Stimulated activated CD8-positive, alpha-beta memory T cell treated with anti-CD3 and anti-CD28 coated beads, Interleukin-12 subunit alpha, Interleukin-12 subunit beta, amount 100 ng/mL, for 24 hours (primary cell): Measurements from ENCODE around the gene MIOS.

ENCODE experiments used
- DNase-seq: peaks from one replicate; pipeline ENCODE4 v3.0.0-alpha.2; 2020; ENCODE audit errors: extremely low read depth

MIOS gene

DNA sequence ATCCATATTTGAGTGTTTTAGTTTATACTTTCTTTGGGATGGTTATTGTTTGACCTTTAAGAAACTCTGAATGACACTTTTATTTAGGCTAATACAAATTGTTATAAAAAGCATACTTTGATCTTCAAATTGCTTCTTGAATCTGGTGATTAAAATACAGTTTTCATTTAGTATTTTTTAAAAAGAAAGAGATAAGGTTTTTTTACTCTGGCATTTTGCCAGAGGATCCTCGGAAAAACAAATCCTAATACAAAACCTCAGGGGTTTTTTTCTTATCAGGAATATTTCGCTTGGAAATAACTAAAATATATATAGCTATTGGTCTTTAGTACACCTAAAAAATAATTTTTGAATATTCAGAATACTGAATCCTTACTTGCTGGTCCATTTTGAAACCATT is 17.0 kb downstream of the MIOS start:
- DNase-seq = no peak

DNA sequence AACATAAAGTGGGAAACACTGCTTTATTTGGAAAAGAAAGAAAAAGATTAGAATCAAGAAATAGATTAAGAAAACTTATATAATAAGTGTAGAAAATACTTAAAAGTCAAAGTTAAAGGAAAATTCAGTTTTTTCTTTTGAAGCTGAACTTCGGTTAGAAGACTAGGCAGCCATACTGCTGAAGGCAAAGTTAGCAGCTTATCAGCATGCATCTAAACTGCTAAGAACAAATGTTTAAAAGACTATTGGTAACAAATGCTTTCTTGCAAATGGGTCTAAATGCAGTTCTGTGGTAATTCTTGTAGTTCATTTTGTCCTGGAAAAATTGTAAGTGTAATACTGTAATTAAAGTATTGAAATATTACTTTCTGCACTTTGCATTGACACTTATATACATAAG is 18.0 kb downstream of the MIOS start:
- no peak for DNase-seq

DNA sequence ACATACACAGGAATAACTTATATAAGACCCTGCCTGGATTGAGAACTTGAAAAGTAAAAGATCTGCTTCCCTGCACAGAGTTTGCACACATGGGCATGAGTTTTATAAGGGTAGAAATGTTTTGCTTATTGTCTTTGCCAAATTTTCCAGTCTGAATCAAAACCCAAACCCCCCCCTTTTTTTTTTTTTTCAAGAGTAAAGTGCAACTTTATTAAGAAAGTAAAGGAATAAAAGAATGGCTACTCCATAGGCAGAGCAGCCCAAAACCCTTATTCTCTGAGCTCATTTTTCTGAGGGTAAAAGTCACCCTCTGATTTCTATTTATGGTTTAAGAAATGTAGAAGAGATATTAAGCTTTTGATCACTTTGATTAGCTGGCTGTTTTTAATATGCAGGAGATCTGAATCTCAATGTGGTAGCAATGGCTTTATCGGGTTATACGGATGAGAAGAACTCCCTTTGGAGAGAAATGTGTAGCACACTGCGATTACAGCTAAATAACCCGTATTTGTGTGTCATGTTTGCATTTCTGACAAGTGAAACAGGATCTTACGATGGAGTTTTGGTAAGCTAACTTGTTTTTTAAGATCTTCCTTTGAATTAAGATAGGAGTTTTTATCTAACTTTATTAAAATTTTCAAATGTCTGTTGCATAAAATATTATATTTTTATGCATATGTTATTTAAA is 18.7 kb downstream of the MIOS start:
- no peak for DNase-seq

DNA sequence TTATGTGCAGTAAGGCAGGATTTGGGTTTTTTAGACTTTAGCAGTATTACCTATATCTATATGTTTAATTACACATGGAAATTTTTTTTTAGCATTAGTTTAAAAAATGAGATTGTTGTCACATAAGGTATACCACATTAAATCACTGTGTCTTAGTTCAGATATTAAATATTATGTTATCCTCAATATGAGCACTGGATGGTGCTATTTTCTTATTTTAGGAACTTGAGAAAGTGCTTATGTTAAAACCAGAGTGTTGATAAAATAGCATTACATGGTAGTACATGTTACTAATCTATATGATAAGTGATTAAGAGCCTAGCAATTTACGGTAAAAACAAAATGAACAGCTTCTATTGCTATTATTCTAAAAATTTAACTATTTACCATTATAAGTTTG is 28.8 kb downstream of the MIOS start:
- DNase-seq = no peak

DNA sequence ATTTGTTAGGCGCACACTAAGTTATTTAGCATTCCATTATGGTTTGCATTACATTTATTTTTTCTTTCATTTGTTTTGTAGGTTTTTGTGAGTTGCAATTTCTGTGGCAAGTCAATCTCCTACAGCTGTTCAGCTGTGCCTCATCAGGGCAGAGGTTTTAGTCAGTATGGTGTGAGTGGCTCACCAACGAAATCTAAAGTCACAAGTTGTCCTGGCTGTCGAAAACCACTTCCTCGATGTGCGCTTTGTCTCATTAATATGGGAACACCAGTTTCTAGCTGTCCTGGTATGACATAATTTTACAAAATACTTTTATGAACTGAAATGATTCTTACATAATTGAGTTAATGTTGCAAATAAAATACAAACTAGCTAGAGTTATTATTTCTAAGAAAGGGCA is 29.5 kb downstream of the MIOS start:
- no peak for DNase-seq

DNA sequence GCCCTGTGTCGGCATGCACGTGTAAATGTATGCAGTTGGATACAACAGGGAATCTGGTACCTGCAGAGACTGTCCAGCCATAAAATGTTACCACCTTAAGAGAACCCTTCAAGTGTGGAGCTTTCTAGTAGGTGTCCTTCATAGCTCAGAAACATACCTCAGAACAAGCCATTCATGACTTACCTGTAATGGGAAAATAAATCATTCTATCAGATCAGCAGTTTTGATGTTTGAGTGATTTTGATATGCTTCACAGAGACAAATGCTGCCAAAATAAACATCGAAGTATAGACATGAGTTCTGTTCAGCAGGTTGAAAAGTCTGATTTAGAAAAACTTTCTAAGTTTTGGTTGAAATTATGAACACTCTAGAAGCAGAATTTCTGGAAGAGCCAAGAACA is 40.3 kb downstream of the MIOS start:
- DNase-seq = no peak

DNA sequence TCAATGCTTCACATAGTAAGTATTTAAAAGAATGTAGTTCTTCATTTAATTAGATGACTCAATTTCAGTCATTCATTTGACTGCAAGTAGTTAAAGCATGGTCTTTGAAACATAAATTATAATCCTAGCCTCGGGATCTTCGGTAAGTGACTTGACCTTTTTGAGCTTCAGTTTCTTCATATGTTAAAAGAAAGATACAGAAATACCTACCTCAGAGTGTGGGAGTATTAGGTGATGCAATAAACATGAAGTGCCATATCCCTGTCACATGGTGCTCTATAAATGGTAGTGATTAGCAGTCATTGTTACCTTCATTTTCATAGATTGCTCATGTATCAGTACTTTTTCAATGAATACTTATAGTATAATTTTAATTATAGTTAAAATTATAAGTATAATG is 42.6 kb downstream of the MIOS start:
- no peak for DNase-seq

DNA sequence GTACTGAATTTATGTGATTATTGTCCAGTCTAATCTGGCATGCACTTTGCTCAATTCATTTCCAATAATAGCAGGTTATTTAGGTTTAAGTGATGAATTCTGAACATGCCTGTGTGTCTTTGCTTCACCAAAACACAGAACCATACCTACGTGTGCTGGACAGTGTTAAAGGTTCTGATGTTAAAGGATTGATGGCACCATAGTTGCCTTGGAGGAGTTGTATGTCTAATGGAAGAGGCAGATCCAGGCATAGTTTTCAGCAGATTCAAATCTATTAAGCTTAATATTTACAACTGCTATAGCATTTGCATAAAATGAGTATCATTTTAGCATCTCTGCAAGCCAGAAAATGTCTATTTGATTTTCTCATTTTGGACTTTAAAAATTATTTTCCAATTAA is 45.8 kb downstream of the MIOS start:
- DNase-seq = no peak

DNA sequence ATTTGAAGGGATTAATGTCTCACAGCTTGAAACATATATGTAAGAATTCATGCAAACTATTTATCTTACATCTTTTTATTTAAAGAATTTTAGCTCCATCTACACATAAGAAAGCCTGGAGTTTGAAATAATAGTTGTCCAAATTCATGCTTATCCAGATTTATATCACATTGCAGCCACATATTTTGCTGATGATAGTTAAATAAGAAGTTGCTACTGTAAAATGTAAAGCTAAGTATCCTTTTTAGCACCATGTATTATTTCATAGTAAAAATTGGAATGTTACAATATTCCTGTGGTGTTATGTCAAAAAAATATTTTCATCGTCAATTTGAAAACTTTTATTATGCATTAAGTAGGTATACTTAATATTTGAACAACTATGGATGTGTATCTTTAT is 46.5 kb downstream of the MIOS start:
- no peak for DNase-seq

DNA sequence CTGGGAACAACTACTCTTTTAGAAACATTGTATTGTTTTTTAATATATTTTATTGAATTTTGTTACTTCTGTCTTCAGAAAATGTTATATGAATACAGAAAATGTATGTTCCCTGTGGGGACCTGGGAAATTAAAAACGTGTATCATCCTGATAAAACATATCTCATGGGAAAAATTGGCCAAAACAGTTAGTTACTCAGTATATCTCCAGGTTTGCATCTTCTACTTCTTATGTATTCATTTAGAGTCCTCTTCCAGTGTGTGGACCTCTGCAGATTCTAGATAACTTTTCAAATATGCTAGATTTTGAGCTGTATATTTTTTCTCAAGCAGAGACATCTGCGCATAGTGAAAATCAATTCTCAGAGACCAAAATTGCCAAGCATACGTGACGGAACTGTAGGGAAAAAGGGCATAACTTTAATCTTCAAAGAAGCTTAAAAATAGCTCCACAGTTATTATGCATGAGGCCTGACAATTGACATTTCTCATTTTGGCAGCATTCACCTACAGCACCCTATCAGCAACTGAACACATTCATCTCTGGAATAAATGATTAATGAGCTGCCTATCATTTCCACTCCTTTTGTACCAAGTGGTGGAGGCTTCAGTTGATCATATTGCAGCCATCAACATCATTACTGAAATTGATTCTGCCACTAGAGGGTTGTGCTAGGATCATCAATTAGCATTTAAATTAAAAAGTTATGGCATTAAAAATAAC is 47.5 kb downstream of the MIOS start:
- no peak for DNase-seq

DNA sequence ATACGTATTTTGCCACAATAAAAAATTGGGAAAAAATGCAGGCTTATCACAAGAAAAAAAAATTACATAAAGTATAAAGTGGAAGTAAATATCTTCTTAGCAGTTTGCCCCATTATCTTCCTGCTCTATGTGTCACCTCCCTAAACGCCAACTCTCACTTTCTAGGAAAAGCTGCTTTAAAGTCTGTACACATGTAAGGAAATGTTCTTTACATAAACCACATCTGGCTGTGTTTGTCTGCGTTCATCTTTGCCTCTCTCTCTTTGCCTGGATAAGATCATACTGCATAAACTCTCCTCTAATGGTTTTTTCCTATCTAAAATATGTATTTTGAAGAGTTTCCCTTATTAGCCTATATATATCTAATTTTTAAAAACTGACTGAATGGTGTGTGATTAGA is 50.9 kb downstream of the MIOS start:
- DNase-seq = no peak

DNA sequence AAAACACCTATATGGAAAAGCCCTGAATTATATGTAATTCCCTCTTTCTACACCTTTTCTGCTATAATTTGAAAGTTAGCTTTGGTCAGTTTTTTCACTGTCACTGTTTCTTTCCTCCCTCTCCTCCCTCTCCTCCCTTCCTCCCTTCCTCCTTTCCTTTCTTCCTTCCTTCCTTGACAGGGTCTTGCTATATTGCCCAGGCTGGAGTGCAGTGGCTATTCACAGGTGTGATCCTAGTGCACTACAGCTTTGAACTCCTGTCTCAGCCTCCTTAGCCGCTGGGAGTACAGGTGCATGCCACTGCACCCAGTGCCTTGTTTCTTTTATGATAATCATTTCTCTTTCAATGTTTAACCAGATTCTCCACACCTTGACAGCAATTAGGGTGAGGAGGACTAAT is 51.7 kb downstream of the MIOS start:
- DNase-seq = no peak

DNA sequence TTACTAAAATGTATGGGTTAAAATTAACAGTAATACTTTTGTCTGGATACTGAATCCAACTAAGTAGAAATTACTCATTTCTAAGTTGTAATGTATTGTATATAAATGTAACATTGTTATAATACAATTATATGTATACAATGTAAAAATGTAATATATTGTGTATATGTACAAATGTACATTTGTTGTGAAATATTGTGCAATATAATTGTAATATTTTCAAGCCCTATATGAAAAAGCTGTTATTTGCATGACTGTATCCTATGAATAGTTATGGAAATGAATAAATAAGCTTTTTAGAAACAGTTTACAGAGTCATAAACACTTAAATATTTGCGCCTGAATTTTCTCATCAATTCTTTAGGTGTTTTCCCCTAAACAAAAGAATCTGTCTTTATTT is 53.6 kb downstream of the MIOS start:
- no peak for DNase-seq

DNA sequence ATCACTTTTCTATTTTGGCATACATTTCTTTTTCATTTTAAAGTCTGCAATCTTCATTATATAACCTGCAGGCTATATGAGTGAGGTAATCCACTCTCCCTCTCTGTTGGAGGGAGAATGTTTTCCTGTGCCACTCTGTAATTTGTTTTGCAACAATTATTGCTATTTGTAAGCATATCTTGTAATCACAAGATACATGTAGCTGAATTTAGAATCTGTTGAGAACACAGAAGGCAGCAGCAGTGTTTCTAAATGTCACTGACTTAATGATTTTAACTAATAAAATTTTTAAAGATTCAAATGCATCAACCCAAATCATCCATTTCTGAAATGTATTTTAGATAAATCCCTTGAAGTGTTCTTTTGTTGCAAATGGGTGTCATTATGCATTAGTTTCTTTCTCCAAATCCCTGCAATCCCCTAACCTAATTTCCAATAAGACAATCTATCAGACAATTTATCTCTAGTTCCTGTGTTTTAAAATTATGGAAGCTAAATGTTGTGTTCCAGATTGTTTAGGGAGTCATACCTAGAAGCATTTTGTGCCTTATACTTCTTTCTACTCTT is 54.0 kb downstream of the MIOS start:
- no peak for DNase-seq

DNA sequence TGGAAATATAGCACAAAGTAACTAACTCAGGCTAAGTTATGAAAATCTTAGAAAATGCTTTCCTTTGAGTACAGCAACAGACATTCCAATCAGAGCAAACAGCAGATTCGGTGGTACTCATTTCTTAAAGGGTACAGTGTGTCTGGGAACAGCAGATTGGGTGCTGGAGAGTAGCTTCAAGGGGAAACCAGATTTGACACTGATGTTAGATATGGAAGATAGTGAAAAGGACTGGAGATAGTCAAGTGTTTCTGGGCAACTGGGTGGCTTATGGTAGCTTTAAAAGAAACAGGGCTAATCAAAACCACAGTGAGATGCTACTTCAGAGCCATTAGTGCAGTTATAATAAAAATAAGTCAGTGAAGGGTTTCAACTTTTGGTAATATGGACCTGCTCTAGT is 61.8 kb downstream of the MIOS start:
- DNase-seq = no peak

DNA sequence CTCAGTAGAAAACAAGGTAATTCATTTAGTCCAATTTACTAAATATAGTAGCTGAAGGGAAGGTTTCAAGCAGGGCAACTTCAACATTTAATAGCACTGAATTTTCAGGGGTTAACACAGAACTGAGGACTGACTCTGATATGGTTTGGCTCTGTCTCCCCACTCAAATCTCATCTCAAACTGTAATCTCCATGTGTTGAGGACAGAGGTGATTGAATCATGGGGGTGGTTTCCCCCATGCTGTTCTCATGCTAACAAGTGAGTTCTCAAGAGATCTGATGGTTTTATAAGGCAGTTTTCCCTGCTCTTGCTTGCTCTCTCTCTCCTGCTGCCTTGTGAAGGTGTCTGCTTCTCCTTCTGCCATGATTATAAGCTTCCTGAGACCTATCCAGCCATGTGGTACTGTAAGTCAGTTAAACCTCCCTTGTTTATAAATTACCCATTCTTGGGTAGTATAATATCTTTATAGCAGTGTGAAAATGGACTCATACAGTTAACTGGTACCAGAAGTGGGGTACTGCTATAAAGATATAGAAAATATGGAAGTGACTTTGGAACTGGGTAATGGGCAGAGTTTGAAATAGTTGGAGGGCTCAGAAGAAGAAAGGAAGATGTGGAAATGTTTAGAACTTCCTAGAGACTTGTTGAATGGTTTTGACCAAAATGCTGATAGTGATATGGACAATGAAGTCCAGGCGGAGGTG is 64.1 kb downstream of the MIOS start:
- DNase-seq = no peak

DNA sequence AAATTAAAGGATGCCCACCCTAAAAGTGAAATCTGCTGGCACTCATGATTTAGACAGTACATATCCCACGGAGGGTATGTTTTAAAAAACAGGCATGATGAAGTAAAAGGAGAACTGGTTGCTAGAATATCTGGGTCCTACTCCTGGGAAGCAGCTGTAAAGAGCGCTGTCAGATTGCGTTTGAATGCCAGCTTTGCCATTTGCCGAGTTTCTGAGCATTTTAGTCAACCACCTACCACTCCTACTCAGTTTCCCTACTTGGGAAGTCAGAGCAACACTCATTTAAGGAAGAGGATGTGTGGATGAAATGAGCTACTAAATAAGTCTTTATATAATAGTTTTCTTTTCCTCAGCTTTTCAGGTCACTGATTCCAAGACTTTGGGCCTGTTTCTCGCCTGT is 72.7 kb downstream of the MIOS start:
- DNase-seq = no peak

DNA sequence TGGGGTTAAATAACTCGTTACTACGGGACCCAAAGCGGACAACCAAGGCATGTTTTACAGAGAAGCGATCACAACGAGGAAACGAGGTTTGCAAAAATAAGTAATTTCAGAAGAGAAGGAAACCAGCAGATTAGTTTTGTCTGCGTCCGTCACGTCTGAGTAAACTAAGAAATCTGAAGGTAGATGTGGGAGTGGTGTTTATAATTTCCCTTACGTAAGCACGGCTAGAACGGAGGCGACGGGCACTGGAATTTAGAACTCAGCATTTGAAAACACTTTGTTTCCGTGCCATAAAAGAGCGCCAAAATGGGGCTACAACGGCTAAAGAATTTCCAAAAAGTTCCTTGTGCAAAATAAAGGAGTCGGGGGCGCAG is 73.2 kb downstream of the MIOS start:
- DNase-seq = no peak

DNA sequence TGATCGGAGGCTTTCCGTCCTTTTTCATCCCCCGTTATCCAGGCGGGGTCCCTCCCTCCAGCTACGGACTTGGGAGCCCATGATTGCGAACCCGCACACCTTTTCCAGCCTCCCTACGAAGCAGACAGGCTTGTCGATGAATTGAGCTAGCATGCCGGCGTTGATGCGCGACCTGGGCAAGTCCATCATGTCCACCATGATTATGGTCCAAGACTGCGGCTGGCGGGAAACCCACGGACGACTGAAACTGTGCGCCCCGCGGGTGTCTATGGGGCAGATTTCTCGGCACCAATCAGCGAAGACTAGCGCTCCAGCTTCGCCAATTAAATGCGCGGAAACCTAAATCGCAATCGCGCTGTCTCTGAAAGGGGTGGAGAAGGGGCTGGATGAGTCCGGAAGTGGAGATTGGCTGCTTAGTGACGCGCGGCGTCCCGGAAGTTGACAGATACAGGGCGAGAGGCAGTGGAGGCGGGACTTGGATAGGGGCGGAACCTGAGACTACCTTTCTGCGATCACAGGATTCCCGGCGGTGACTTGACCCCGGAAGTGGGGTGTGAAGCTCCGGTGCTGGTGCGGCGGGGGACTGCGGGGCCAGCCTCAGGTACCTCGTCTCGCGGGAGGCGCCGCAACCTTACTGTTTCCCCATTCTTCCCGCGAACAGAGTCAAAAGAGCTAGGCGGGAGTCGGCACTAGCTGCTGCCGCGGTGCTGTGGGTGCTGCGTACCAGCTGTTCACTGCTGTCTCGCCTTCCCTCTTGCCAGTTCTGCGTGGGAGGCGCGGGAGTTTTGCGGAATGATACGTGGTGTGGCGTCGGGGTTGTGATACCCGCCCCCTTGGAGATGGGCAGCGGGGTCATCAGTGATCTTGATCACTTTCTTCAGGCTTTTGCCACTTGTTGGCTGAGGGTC is 73.8 kb downstream of the MIOS start, which contains the start of gene UMAD1:
TSS of gene UMAD1 (plus strand) at position 532 of the 908 bp plus-strand sequence. CDS start 32,620 bp downstream, outside the sequence.
- DNase-seq = peak; percentile 96

DNA sequence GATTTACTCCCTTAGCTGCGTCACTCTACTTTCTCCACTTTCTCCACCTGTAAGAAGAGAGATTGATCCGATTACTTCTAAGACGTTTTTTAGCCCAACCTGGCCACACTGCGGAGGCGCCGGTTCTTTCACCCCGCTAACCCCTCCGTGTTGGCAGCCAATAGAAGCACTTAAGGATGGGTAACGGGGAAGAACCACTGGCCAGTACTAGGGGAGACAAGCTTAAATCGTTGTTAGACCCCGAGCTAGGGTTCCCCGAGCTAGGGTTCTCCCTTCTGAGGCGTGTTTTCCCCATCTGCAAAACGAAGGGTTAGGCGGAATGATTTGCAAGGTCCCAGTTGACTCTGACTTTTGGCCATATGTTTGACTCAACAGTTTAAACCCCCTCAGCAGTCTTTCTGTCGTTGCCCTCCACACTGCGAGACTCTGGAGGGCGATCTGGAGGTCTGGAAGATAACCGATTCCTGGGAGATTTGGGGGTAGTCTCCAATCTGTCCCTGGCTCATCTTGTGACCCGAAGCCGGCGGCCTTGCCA is 74.5 kb downstream of the MIOS start:
- DNase-seq = no peak

DNA sequence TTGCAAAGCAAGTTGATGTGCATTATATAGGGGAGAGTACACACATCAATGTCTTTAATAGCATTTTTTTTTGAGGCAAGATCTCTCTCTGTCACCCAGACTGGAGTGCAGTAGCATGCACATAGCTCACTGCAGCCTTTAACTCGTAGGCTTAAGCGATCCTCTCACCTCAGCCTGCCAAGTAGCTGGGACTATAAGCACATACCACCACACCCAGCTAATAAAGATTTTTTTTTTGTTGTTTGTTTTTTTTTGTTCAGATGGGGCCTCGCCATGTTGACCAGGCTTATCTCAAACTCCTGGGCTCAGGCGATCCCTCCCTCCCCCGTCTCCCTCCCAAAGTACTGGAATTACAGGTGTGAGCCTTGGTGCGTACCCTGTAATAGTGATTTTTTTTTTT is 75.4 kb downstream of the MIOS start:
- DNase-seq = no peak
